ENCODE results near the gene OVCA2. TPM values are rescaled to one million over a fixed set of nuclear protein-coding genes. Genes with fewer than 3 reads are reported as not detected.
A peak's percentile ranks its signal among the peaks of the same experiment; 100 is the strongest.

Gene OVCA2
- total and polyA plus RNA-seq, 2 donors (not counting 3 experiments of a cell fraction or from before 2014, with no cell fraction given): 41.3 to 84.2 TPM

- TF ChIP-seq POLR2A (IDR thresholded peaks at IDR 0.05; ENCODE audit: low read depth, low read length): no peak
- TF ChIP-seq POLR2AphosphoS5 (IDR thresholded peaks at IDR 0.05; ENCODE audit: insufficient read depth, low read depth, low read length): no peak
- TF ChIP-seq MAX (IDR thresholded peaks at IDR 0.05; ENCODE audit: insufficient read depth, insufficient read length): no peak
- no peak for TF ChIP-seq EZH2 (IDR thresholded peaks at IDR 0.05; ENCODE audit: borderline replicate concordance, low read depth, low read length, severe bottlenecking)
- TF ChIP-seq CTCF (IDR thresholded peaks at IDR 0.05; ENCODE audit: extremely low read depth in 1 of 2, insufficient read depth in 1 of 2, low read depth in 1 of 2, low read length in 2 of 2): no peak
- TF ChIP-seq FOS (IDR thresholded peaks at IDR 0.05; ENCODE audit: borderline replicate concordance, insufficient read depth, low read length): no peak
- no peak for TF ChIP-seq GATA2 (IDR thresholded peaks at IDR 0.05; ENCODE audit: insufficient read depth, insufficient read length, low read depth, low read length)
- TF ChIP-seq JUN (IDR thresholded peaks at IDR 0.05; ENCODE audit: borderline replicate concordance, insufficient read depth, insufficient read length, low read depth): no peak
- TF ChIP-seq MYC (IDR thresholded peaks at IDR 0.05; ENCODE audit: low read depth, low read length): no peak
- Histone ChIP-seq H3K9me3 (replicated peaks; ENCODE audit: control insufficient read depth, insufficient read depth, low read length) (no peaks in the 10 kb centered on the region), H4K20me1 (replicated peaks; ENCODE audit: control insufficient read depth, extremely low read depth, insufficient read depth, low read length) (no peaks in the 10 kb centered on the region), H3K4me1 (ENCODE audit: control insufficient read depth, extremely low read depth, insufficient read depth, low read length) (peaks cover 61% of the 10 kb centered on the region), H3K36me3 (ENCODE audit: control insufficient read depth in 2 of 2, extremely low read depth in 1 of 2, insufficient read depth in 2 of 2, low read length in 2 of 2) (peaks cover 0 to 11% of the 10 kb centered on the region in 2 experiments), H3K4me3 (replicated peaks in 1 of 3; ENCODE audit: insufficient read depth in 1 of 3, low read depth in 1 of 3, low read length in 3 of 3) (no peak overlapping the region), H3K4me2 (ENCODE audit: insufficient read depth, low read length) (no peak overlapping the region), H2AFZ (ENCODE audit: low read depth, low read length) (no peak overlapping the region), H3K27ac (ENCODE audit: insufficient read depth, low read depth, low read length) (peak overlapping the region; percentile 78), H3K9ac (replicated peaks; ENCODE audit: extremely low read depth, insufficient read depth, low read length) (no peak overlapping the region), H3K79me2 (ENCODE audit: control insufficient read depth, insufficient read depth, low read length) (peaks cover 8% of the 10 kb centered on the region), H3K27me3 (ENCODE audit: control insufficient read depth in 2 of 2, insufficient read depth in 2 of 2, low read length in 2 of 2) (no peaks in the 10 kb centered on the region), H3K9me1 (replicated peaks; ENCODE audit: control insufficient read depth, extremely low read depth, insufficient read depth, low read length) (no peaks in the 10 kb centered on the region)
- DNase-seq (ENCODE audit: low read depth, low spot score): no peak
- ChIA-PET CTCF (interaction anchor here (0.9 to 17.2 kb wide), 11 partner anchors 11 to 217 kb away, joined by 3 to 455 read pairs (median 4); partner anchors contain the start of gene HIC1), POLR2A (no interaction called here)
- dilution Hi-C loops (cut with MboI; ENCODE audit: extremely low pct_ligation_motif_present, low sequenced_read_pairs): no loop called here
- BruUV-seq (replicated peaks): no TSS peak
- no peak for FAIRE-seq
- intact Hi-C loops (cut with micrococcal nuclease): loop anchor here (1.0 kb wide), 3 partner anchors 25 to 178 kb away; no protein-coding TSS in a partner anchor
Observed at GRCh38 chr17:2065949-2066400, 24.2 kb downstream of the OVCA2 start.

Data from endothelial cell of umbilical vein (primary cell).